GM23248 (cell line): Measurements from ENCODE around the gene ADAM17.

Experiments
- EZH2 ChIP-seq: fragments of 200-600 bp; sonication (generic); IDR thresholded peaks from 2 replicates; pipeline ENCODE4 v1.6.1; 2018; ENCODE audit warnings: antibody characterized with exemption, mild to moderate bottlenecking; ENCODE audit not compliant: insufficient read depth, poor library complexity, severe bottlenecking
- EZH2phosphoT487 ChIP-seq: fragments of 200-600 bp; sonication (generic); IDR thresholded peaks from 2 replicates; pipeline ENCODE4 v1.6.1; 2018; ENCODE audit warnings: antibody characterized with exemption, moderate library complexity, mild to moderate bottlenecking, low read depth; ENCODE audit not compliant: insufficient read depth

DNA sequence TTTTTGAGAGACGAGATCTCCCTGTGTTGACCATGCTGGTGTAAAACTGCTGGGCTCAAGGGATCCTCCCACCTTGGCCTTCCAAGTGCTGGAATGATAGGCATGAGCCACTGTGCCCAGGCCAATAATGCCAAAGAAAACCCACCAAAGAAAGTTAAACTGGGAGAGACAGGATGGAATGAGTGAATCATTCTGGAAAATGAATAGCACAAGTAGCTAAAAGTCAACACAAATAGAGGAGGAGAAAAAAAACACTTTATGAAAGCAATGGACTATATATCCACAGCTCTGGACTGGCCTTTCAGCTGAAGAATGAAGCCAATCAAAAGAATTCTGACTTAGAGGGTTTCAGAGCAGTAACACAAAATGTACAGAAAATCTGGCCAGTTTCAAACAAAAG lies 57.4 kb downstream of the ADAM17 start:
- TF ChIP-seq EZH2 (no peak), EZH2phosphoT487 (no peak)
